ENCODE results near the gene FCHSD1.

Gene FCHSD1

GRCh38 chr5:141636106-141636412 is 15.2 kb downstream of the FCHSD1 start:
- Histone ChIP-seq H3K4me3 (ENCODE audit: insufficient read depth, low read depth, low read length) (peak overlapping the region; percentile 74), H3K9me3 (ENCODE audit: control insufficient read depth, low read length) (no peaks in the 10 kb centered on the region), H3K36me3 (ENCODE audit: control insufficient read depth, insufficient read depth, low read length) (no peaks in the 10 kb centered on the region), H3K27ac (ENCODE audit: insufficient read depth, low read depth, low read length, poor library complexity, severe bottlenecking) (no peak overlapping the region), H3K27me3 (ENCODE audit: control insufficient read depth, insufficient read depth, low read length, poor library complexity, severe bottlenecking) (peaks cover 21% of the 10 kb centered on the region), H3K4me1 (ENCODE audit: control insufficient read depth, insufficient read depth, low read length) (peaks cover 4% of the 10 kb centered on the region)
- WGBS, 2 experiments, result 15 to 18% methylated on average over 4 of the region's 4 CpGs

- peaks cover 4% of the 10 kb centered on the region for H3K4me1 ChIP-seq (ENCODE audit: control insufficient read depth, insufficient read depth, low read length)
- peaks cover 21% of the 10 kb centered on the region for H3K27me3 ChIP-seq (ENCODE audit: control insufficient read depth, insufficient read depth, low read length, poor library complexity, severe bottlenecking)
- WGBS, 2 experiments, result 87 to 88% methylated on average over 7 of the region's 7 CpGs
- peak overlapping the region; percentile 74 for H3K4me3 ChIP-seq (ENCODE audit: insufficient read depth, low read depth, low read length)
- H3K36me3 ChIP-seq (ENCODE audit: control insufficient read depth, insufficient read depth, low read length), result no peaks in the 10 kb centered on the region
- H3K9me3 ChIP-seq (ENCODE audit: control insufficient read depth, low read length), result no peaks in the 10 kb centered on the region
- H3K27ac ChIP-seq (ENCODE audit: insufficient read depth, low read depth, low read length, poor library complexity, severe bottlenecking), result no peak overlapping the region
Measured at GRCh38 chr5:141635646-141636045, 15.6 kb downstream of the FCHSD1 start.

GRCh38 chr5:141634720-141635119 is 16.5 kb downstream of the FCHSD1 start:
- no peaks in the 10 kb centered on the region for H3K36me3 ChIP-seq (ENCODE audit: control insufficient read depth, insufficient read depth, low read length)
- no peaks in the 10 kb centered on the region for H3K9me3 ChIP-seq (ENCODE audit: control insufficient read depth, low read length)
- 89 to 93% methylated on average over 6 of the region's 6 CpGs for WGBS, 2 experiments
- H3K27ac ChIP-seq (ENCODE audit: insufficient read depth, low read depth, low read length, poor library complexity, severe bottlenecking), result no peak overlapping the region
- H3K4me1 ChIP-seq (ENCODE audit: control insufficient read depth, insufficient read depth, low read length), result peaks cover 4% of the 10 kb centered on the region
- peaks cover 21% of the 10 kb centered on the region for H3K27me3 ChIP-seq (ENCODE audit: control insufficient read depth, insufficient read depth, low read length, poor library complexity, severe bottlenecking)
- no peak overlapping the region for H3K4me3 ChIP-seq (ENCODE audit: insufficient read depth, low read depth, low read length)

- Histone ChIP-seq H3K36me3 (ENCODE audit: control insufficient read depth, insufficient read depth, low read length) (no peaks in the 10 kb centered on the region), H3K4me3 (ENCODE audit: insufficient read depth, low read depth, low read length) (no peak overlapping the region), H3K27ac (ENCODE audit: insufficient read depth, low read depth, low read length, poor library complexity, severe bottlenecking) (no peak overlapping the region), H3K9me3 (ENCODE audit: control insufficient read depth, low read length) (no peaks in the 10 kb centered on the region), H3K27me3 (ENCODE audit: control insufficient read depth, insufficient read depth, low read length, poor library complexity, severe bottlenecking) (peaks cover 21% of the 10 kb centered on the region), H3K4me1 (ENCODE audit: control insufficient read depth, insufficient read depth, low read length) (peaks cover 4% of the 10 kb centered on the region)
- WGBS, 2 experiments, result 91 to 95% methylated on average over 4 of the region's 5 CpGs
Measured at GRCh38 chr5:141633871-141634561, 17.2 kb downstream of the FCHSD1 start.

GRCh38 chr5:141632650-141633049 is 18.6 kb downstream of the FCHSD1 start:
- Histone ChIP-seq H3K4me1 (ENCODE audit: control insufficient read depth, insufficient read depth, low read length) (peaks cover 4% of the 10 kb centered on the region), H3K9me3 (ENCODE audit: control insufficient read depth, low read length) (no peaks in the 10 kb centered on the region), H3K4me3 (ENCODE audit: insufficient read depth, low read depth, low read length) (no peak overlapping the region), H3K27ac (ENCODE audit: insufficient read depth, low read depth, low read length, poor library complexity, severe bottlenecking) (no peak overlapping the region), H3K36me3 (ENCODE audit: control insufficient read depth, insufficient read depth, low read length) (peaks cover 10% of the 10 kb centered on the region), H3K27me3 (ENCODE audit: control insufficient read depth, insufficient read depth, low read length, poor library complexity, severe bottlenecking) (peaks cover 8% of the 10 kb centered on the region)
- 86 to 97% methylated on average over 1 to 2 of the region's 2 CpGs for WGBS, 2 experiments

GRCh38 chr5:141630570-141631140 is 20.6 kb downstream of the FCHSD1 start:
- peaks cover 10% of the 10 kb centered on the region for H3K36me3 ChIP-seq (ENCODE audit: control insufficient read depth, insufficient read depth, low read length)
- no peaks in the 10 kb centered on the region for H3K27me3 ChIP-seq (ENCODE audit: control insufficient read depth, insufficient read depth, low read length, poor library complexity, severe bottlenecking)
- WGBS, 2 experiments, result 94 to 98% methylated on average over 3 to 5 of the region's 5 CpGs
- no peaks in the 10 kb centered on the region for H3K9me3 ChIP-seq (ENCODE audit: control insufficient read depth, low read length)
- no peak overlapping the region for H3K27ac ChIP-seq (ENCODE audit: insufficient read depth, low read depth, low read length, poor library complexity, severe bottlenecking)
- H3K4me1 ChIP-seq (ENCODE audit: control insufficient read depth, insufficient read depth, low read length), result peaks cover 3% of the 10 kb centered on the region
- no peak overlapping the region for H3K4me3 ChIP-seq (ENCODE audit: insufficient read depth, low read depth, low read length)

- Histone ChIP-seq H3K36me3 (ENCODE audit: control insufficient read depth, insufficient read depth, low read length) (peaks cover 13% of the 10 kb centered on the region), H3K4me1 (ENCODE audit: control insufficient read depth, insufficient read depth, low read length) (no peaks in the 10 kb centered on the region), H3K27ac (ENCODE audit: insufficient read depth, low read depth, low read length, poor library complexity, severe bottlenecking) (no peak overlapping the region), H3K9me3 (ENCODE audit: control insufficient read depth, low read length) (no peaks in the 10 kb centered on the region), H3K27me3 (ENCODE audit: control insufficient read depth, insufficient read depth, low read length, poor library complexity, severe bottlenecking) (no peaks in the 10 kb centered on the region), H3K4me3 (ENCODE audit: insufficient read depth, low read depth, low read length) (no peak overlapping the region)
- 94% methylated on average over 6 of the region's 6 CpGs for WGBS, 2 experiments
Measured at GRCh38 chr5:141628175-141628788, 22.9 kb downstream of the FCHSD1 start.

GRCh38 chr5:141623611-141624010 is 27.6 kb downstream of the FCHSD1 start:
- 86 to 89% methylated on average over 5 of the region's 5 CpGs for WGBS, 2 experiments

GRCh38 chr5:141623186-141623585 is 28.0 kb downstream of the FCHSD1 start:
- Histone ChIP-seq H3K36me3 (ENCODE audit: control insufficient read depth, insufficient read depth, low read length) (peaks cover 7% of the 10 kb centered on the region), H3K27me3 (ENCODE audit: control insufficient read depth, insufficient read depth, low read length, poor library complexity, severe bottlenecking) (no peaks in the 10 kb centered on the region), H3K4me1 (ENCODE audit: control insufficient read depth, insufficient read depth, low read length) (no peaks in the 10 kb centered on the region), H3K4me3 (ENCODE audit: insufficient read depth, low read depth, low read length) (no peak overlapping the region), H3K9me3 (ENCODE audit: control insufficient read depth, low read length) (no peaks in the 10 kb centered on the region), H3K27ac (ENCODE audit: insufficient read depth, low read depth, low read length, poor library complexity, severe bottlenecking) (no peak overlapping the region)

More at GRCh38 chr5:141623611-141624010, 27.6 kb downstream of the FCHSD1 start:
- no peak overlapping the region for H3K4me3 ChIP-seq (ENCODE audit: insufficient read depth, low read depth, low read length)
- H3K4me1 ChIP-seq (ENCODE audit: control insufficient read depth, insufficient read depth, low read length), result no peaks in the 10 kb centered on the region
- H3K36me3 ChIP-seq (ENCODE audit: control insufficient read depth, insufficient read depth, low read length), result peaks cover 11% of the 10 kb centered on the region
- H3K27me3 ChIP-seq (ENCODE audit: control insufficient read depth, insufficient read depth, low read length, poor library complexity, severe bottlenecking), result no peaks in the 10 kb centered on the region
- H3K27ac ChIP-seq (ENCODE audit: insufficient read depth, low read depth, low read length, poor library complexity, severe bottlenecking), result no peak overlapping the region
- no peaks in the 10 kb centered on the region for H3K9me3 ChIP-seq (ENCODE audit: control insufficient read depth, low read length)

- H3K36me3 ChIP-seq (ENCODE audit: control insufficient read depth, insufficient read depth, low read length), result no peaks in the 10 kb centered on the region
- no peaks in the 10 kb centered on the region for H3K27me3 ChIP-seq (ENCODE audit: control insufficient read depth, insufficient read depth, low read length, poor library complexity, severe bottlenecking)
- H3K27ac ChIP-seq (ENCODE audit: insufficient read depth, low read depth, low read length, poor library complexity, severe bottlenecking), result peak within 1 kb of the TSS; percentile 66
- H3K9me3 ChIP-seq (ENCODE audit: control insufficient read depth, low read length), result no peaks in the 10 kb centered on the region
- peak within 1 kb of the TSS; percentile 51 for H3K4me3 ChIP-seq (ENCODE audit: insufficient read depth, low read depth, low read length)
- H3K4me1 ChIP-seq (ENCODE audit: control insufficient read depth, insufficient read depth, low read length), result peaks cover 15% of the 10 kb centered on the region
- WGBS, 2 experiments, result 3% methylated on average over 70 of the region's 70 CpGs
Measured at GRCh38 chr5:141618804-141619554, 32.2 kb downstream of the FCHSD1 start, which contains the start of gene DIAPH1. Gene DIAPH1 (minus strand): TSS chr5:141619000. CDS start chr5:141618914, 86 bp downstream.

All from ectodermal cell (in vitro differentiated cells).